Endodermal cell (in vitro differentiated cells): ENCODE results near the gene TBL1X. TPM values are rescaled to one million over a fixed set of nuclear protein-coding genes. Genes with fewer than 3 reads are reported as not detected.

Experiments
- DNase-seq: peaks from one replicate; pipeline ENCODE4 v3.0.0-alpha.2; 2017
- H3K27ac ChIP-seq: 2 replicates; pipeline ENCODE4 v1.5.1; 2013; ENCODE audit warnings: mild to moderate bottlenecking, low read depth, low read length, moderate library complexity
- H3K27me3 ChIP-seq: 2 replicates; pipeline ENCODE4 v1.6.1; 2013; ENCODE audit warnings: mild to moderate bottlenecking, low read length, moderate library complexity; ENCODE audit not compliant: insufficient read depth, control insufficient read depth, poor library complexity, severe bottlenecking
- H3K36me3 ChIP-seq: 2 replicates; pipeline ENCODE4 v1.7.0; 2013; ENCODE audit warnings: mild to moderate bottlenecking, low read length, moderate library complexity; ENCODE audit not compliant: control insufficient read depth, insufficient read depth
- H3K4me1 ChIP-seq: one replicate; pipeline ENCODE4 v1.7.0; 2013; ENCODE audit warnings: low read length; ENCODE audit not compliant: control insufficient read depth, insufficient read depth
- H3K4me3 ChIP-seq: 2 replicates; pipeline ENCODE4 v1.5.1; 2013; ENCODE audit warnings: mild to moderate bottlenecking, low read length, moderate library complexity
- H3K9ac ChIP-seq: 2 replicates; pipeline ENCODE4 v1.6.1; 2013; ENCODE audit warnings: mild to moderate bottlenecking, low read length, moderate library complexity; ENCODE audit not compliant: poor library complexity, severe bottlenecking; ENCODE audit errors: extremely low read depth
- H3K9me3 ChIP-seq: 2 replicates; pipeline ENCODE4 v1.6.1; 2013; ENCODE audit warnings: mild to moderate bottlenecking, low read length, moderate library complexity; ENCODE audit not compliant: control insufficient read depth
- H3K27ac Mint-ChIP-seq: 2 replicates; pipeline ENCODE4 v1.8.0; 2020; ENCODE audit warnings: mixed read lengths
- H3K27me3 Mint-ChIP-seq: 2 replicates; pipeline ENCODE4 v1.8.0; 2021; ENCODE audit warnings: mild to moderate bottlenecking, mixed read lengths; ENCODE audit not compliant: insufficient read depth
- H3K36me3 Mint-ChIP-seq: 2 replicates; pipeline ENCODE4 v1.8.0; 2020; ENCODE audit warnings: low read depth, mixed read lengths
- H3K4me1 Mint-ChIP-seq: 2 replicates; pipeline ENCODE4 v1.8.0; 2020; ENCODE audit warnings: mixed read lengths
- H3K4me3 Mint-ChIP-seq: 2 replicates; pipeline ENCODE4 v1.8.0; 2020; ENCODE audit warnings: mild to moderate bottlenecking, moderate library complexity, mixed read lengths
- H3K9me3 Mint-ChIP-seq: 2 replicates; pipeline ENCODE4 v1.8.0; 2020; ENCODE audit warnings: mild to moderate bottlenecking, mixed read lengths
- CTCF ChIP-seq: fragments of 200-600 bp; sonication (generic); conservative IDR thresholded peaks from 2 replicates; pipeline ENCODE4 v1.5.0; 2021; ENCODE audit warnings: antibody characterized with exemption, mild to moderate bottlenecking
- WGBS, 2 experiments: methylation state at CpG; one replicate each; pipeline versions ENCODE4 v1.1.5 to v1.1.7; 2013; ENCODE audit warnings: missing lambda C conversion rate in 2 of 2, mixed read lengths in 1 of 2; ENCODE audit not compliant: insufficient coverage in 1 of 2, insufficient read length in 1 of 2; 5-methylcytosine and 5-hydroxymethylcytosine counted together
- total RNA-seq, 2 donors: library from RNA; stranded (reverse); fragmentation: NEBNext Ultra II Directional in 1 of 2; extraction: Animal tissue kit (Norgen Biotek cat#: 25700) in 1 of 2; gene quantifications; 2 replicates in 1 of 2; 3 replicates in 1 of 2; pipeline ENCODE4 v1.2.1, GENCODE V29; 2021

TBL1X gene
- total RNA-seq, 2 donors from 2014 or later, result 19.1 to 24.1 TPM

DNA sequence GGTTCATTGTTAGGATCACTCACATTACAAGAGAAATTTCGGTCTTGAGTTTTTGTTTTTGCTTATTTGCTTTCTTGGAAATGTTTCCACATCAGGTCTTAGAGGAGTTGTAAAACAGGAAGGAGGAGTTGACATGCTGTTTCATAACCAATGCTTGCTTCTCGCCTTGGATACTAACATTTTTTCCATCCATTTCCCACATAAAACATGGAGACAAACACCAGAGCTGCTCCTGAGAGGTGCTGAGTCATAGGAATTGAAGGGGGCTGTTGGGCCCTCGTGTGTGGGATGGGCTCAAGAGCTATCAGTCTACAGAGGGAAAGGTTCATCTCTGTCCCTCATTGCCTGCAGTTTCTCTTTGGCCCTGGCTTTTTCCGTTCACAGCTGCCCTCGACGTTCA, 29.9 kb downstream of the TBL1X start:
- H3K27me3 ChIP-seq, result no peaks in the 10 kb centered on the region
- no peaks in the 10 kb centered on the region for H3K27me3 Mint-ChIP-seq
- no peak overlapping the region for H3K9ac ChIP-seq
- H3K9me3 ChIP-seq, result no peaks in the 10 kb centered on the region
- H3K9me3 Mint-ChIP-seq, result peaks cover 43% of the 10 kb centered on the region
- H3K27ac Mint-ChIP-seq, result peak overlapping the region; percentile 21
- TF ChIP-seq CTCF, result no peak
- no peaks in the 10 kb centered on the region for H3K36me3 ChIP-seq
- H3K4me1 Mint-ChIP-seq, result peaks cover 4% of the 10 kb centered on the region
- H3K27ac ChIP-seq, result no peak overlapping the region
- no peaks in the 10 kb centered on the region for H3K36me3 Mint-ChIP-seq
- no peak overlapping the region for H3K4me3 ChIP-seq
- no peaks in the 10 kb centered on the region for H3K4me1 ChIP-seq
- 0 to 83% methylated on average over 1 to 5 of the region's 6 CpGs for WGBS, 2 experiments
- no peak overlapping the region for H3K4me3 Mint-ChIP-seq
- no peak for DNase-seq

DNA sequence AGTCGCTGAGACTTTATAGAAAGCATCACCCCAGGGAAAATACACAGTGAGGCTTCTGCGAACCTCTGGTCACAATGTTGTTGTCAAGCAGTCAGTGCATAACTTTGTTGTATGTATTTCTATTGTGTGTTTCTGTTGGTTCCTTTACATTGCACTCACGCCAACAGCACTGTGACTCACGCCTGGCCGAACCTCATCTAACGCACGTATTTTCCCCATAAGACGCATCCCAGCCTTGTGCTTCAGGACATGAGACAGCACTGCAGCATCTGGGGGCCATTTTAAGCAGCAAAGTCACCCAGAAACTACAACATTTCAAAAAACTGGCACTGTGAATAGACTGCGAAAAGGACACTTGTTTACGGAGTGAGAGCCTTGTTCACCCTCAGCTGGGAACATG, 30.6 kb downstream of the TBL1X start:
- H3K4me3 Mint-ChIP-seq, result no peak overlapping the region
- Histone ChIP-seq H3K4me3 (no peak overlapping the region), H3K27me3 (no peaks in the 10 kb centered on the region), H3K9ac (no peak overlapping the region), H3K4me1 (no peaks in the 10 kb centered on the region), H3K9me3 (no peaks in the 10 kb centered on the region), H3K27ac (no peak overlapping the region), H3K36me3 (no peaks in the 10 kb centered on the region)
- H3K27ac Mint-ChIP-seq, result no peak overlapping the region
- H3K27me3 Mint-ChIP-seq, result no peaks in the 10 kb centered on the region
- H3K9me3 Mint-ChIP-seq, result peaks cover 42% of the 10 kb centered on the region
- DNase-seq, result no peak
- TF ChIP-seq CTCF, result no peak
- WGBS, 2 experiments, result 95 to 96% methylated on average over 5 to 10 of the region's 10 CpGs
- H3K4me1 Mint-ChIP-seq, result peaks cover 4% of the 10 kb centered on the region
- H3K36me3 Mint-ChIP-seq, result no peaks in the 10 kb centered on the region

DNA sequence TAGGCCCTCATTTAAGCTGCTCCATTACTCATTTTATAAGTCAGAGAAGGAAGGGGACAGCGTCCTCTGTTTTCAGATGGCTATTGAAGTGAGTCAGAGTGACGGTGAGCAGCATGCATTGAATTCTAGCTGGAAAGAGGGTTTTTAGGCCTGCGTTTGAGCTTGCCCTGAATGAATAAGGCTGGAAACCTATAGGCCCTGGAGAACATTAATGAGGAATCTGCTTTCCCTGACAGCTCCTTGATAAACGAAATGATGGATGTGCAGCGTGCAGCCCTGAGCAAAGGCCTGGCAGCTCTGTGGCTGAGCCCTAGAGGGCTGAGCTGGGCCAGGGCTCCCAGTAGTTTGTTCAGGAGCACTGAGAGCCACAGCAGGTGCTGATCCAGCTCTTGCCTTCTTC, 33.4 kb downstream of the TBL1X start:
- H3K36me3 Mint-ChIP-seq, result peaks cover 6% of the 10 kb centered on the region
- H3K4me3 Mint-ChIP-seq, result no peak overlapping the region
- Histone ChIP-seq H3K9me3 (no peaks in the 10 kb centered on the region), H3K27me3 (no peaks in the 10 kb centered on the region), H3K27ac (no peak overlapping the region), H3K4me1 (no peaks in the 10 kb centered on the region), H3K4me3 (no peak overlapping the region), H3K9ac (no peak overlapping the region), H3K36me3 (no peaks in the 10 kb centered on the region)
- H3K9me3 Mint-ChIP-seq, result peaks cover 55% of the 10 kb centered on the region
- DNase-seq, result no peak
- TF ChIP-seq CTCF, result no peak
- H3K27ac Mint-ChIP-seq, result no peak overlapping the region
- peaks cover 4% of the 10 kb centered on the region for H3K4me1 Mint-ChIP-seq
- no peaks in the 10 kb centered on the region for H3K27me3 Mint-ChIP-seq
- WGBS, 2 experiments, result 80% methylated on average over 5 of the region's 5 CpGs; no CpG with 5 or more reads in 1 of the 2 experiments
